SIG-M5 treated with dmso at 0.1 percent for 504 hours (cell line): ENCODE results near the gene NDUFAB1.
"Not testable (repeated sequence)": the region's sequence is repeated elsewhere in the genome, so short reads cannot be mapped to it uniquely, and the experiment has no call there.

ENCODE experiments used
- DNase-seq: peaks from one replicate; lab custom pipeline; 2025; ENCODE audit not compliant: unreplicated experiment; lab: John Stamatoyannopoulos, UW

The NDUFAB1 gene

GRCh38 chr16:23556881-23557778 is 39.0 kb downstream of the NDUFAB1 start, which contains the start of the genes EARS2 and UBFD1:
EARS2 (minus strand) TSS chr16:23557350; CDS start chr16:23557343, 7 bp downstream.
UBFD1 (plus strand) TSS chr16:23557727; CDS start chr16:23557743, 16 bp downstream.
- DNase-seq: peak; percentile 100

GRCh38 chr16:23554536-23554935 is 41.6 kb downstream of the NDUFAB1 start:
- DNase-seq: no peak

GRCh38 chr16:23552161-23552560 is 44.0 kb downstream of the NDUFAB1 start:
- DNase-seq: no peak

GRCh38 chr16:23549938-23550337 is 46.2 kb downstream of the NDUFAB1 start:
- DNase-seq: no peak

- no peak for DNase-seq
Measured at GRCh38 chr16:23544436-23544835, 51.7 kb downstream of the NDUFAB1 start.

- DNase-seq: not testable (repeated sequence)
Measured at GRCh38 chr16:23540817-23541178, 55.3 kb downstream of the NDUFAB1 start.

- peak; percentile 58 for DNase-seq
Measured at GRCh38 chr16:23539984-23540816, 55.9 kb downstream of the NDUFAB1 start.

GRCh38 chr16:23538919-23539278 is 57.2 kb downstream of the NDUFAB1 start:
- DNase-seq: no peak

- no peak for DNase-seq
Measured at GRCh38 chr16:23537390-23537789, 58.7 kb downstream of the NDUFAB1 start.

GRCh38 chr16:23535901-23536300 is 60.2 kb downstream of the NDUFAB1 start:
- DNase-seq: no peak

GRCh38 chr16:23534868-23535860 is 61.0 kb downstream of the NDUFAB1 start:
- DNase-seq: no peak

GRCh38 chr16:23532448-23532847 is 63.7 kb downstream of the NDUFAB1 start:
- DNase-seq: no peak
